WTC11 (cell line): ENCODE results near the gene COMMD6. TPM values are rescaled to one million over a fixed set of nuclear protein-coding genes. Genes with fewer than 3 reads are reported as not detected.

Experiments
- ATAC-seq: fragments of 200-7000 bp; cut with Tn5 transposase; 2 replicates; pipeline ENCODE4 v1.10.0; 2021; ENCODE audit warnings: mild to moderate bottlenecking, moderate library complexity
- CTCF ChIA-PET: fragments of 300-600 bp; sonication (Branson Sonifier 250); formaldehyde crosslinking; loops from one replicate; lab custom pipeline; 2021; ENCODE audit warnings: antibody characterized with exemption; lab: Charles Lee
- POLR2A ChIA-PET: fragments of 350-600 bp; sonication (Branson Sonifier 250); formaldehyde crosslinking; loops from one replicate; lab custom pipeline; 2021; ENCODE audit warnings: antibody characterized with exemption; lab: Charles Lee
- DNase-seq: peaks from one replicate; pipeline ENCODE4 v3.0.0; 2021; ENCODE audit warnings: low spot score
- H3K27ac Mint-ChIP-seq: 2 replicates; pipeline ENCODE4 v1.8.0; 2021; ENCODE audit warnings: mixed read lengths
- H3K27me3 Mint-ChIP-seq: 2 replicates; pipeline ENCODE4 v1.8.0; 2021; ENCODE audit warnings: low read depth, mild to moderate bottlenecking, moderate library complexity, mixed read lengths
- H3K36me3 Mint-ChIP-seq: 2 replicates; pipeline ENCODE4 v1.8.0; 2021; ENCODE audit warnings: mixed read lengths
- H3K4me1 Mint-ChIP-seq: 2 replicates; pipeline ENCODE4 v1.8.0; 2022; ENCODE audit warnings: mixed read lengths
- H3K4me3 Mint-ChIP-seq: 2 replicates; pipeline ENCODE4 v1.8.0; 2021; ENCODE audit warnings: mild to moderate bottlenecking, moderate library complexity, mixed read lengths
- H3K9me3 Mint-ChIP-seq: 2 replicates; pipeline ENCODE4 v1.8.0; 2021; ENCODE audit warnings: mixed read lengths
- ARID4B ChIP-seq: sonication (generic); formaldehyde crosslinking; IDR thresholded peaks from 2 replicates; pipeline ENCODE4 v1.8.0; 2023; ENCODE audit warnings: missing genetic modification reagents, mild to moderate bottlenecking, borderline replicate concordance
- EMX1 ChIP-seq: fragments of 250-450 bp; sonication (Bioruptor Pico); IDR thresholded peaks from 2 replicates; pipeline ENCODE4 v1.8.0; 2021; ENCODE audit warnings: mild to moderate bottlenecking
- FOXP1 ChIP-seq: sonication (generic); formaldehyde crosslinking; IDR thresholded peaks from 2 replicates; pipeline ENCODE4 v1.8.0; 2022; ENCODE audit warnings: missing genetic modification reagents, mild to moderate bottlenecking, moderate library complexity, borderline replicate concordance
- NFATC4 ChIP-seq: fragments of 250-450 bp; sonication (Bioruptor Pico); IDR thresholded peaks from 2 replicates; pipeline ENCODE4 v1.9.0; 2021; ENCODE audit warnings: mild to moderate bottlenecking
- NR1H2 ChIP-seq: sonication (generic); formaldehyde crosslinking; IDR thresholded peaks from 2 replicates; pipeline ENCODE4 v1.9.0; 2021; ENCODE audit warnings: mild to moderate bottlenecking, moderate library complexity, missing genetic modification reagents
- PRRX2 ChIP-seq: fragments of 250-450 bp; sonication (Bioruptor Pico); IDR thresholded peaks from 2 replicates; pipeline ENCODE4 v1.8.0; 2021; ENCODE audit warnings: mild to moderate bottlenecking
- TEAD4 ChIP-seq: sonication (generic); formaldehyde crosslinking; IDR thresholded peaks from 2 replicates; pipeline ENCODE4 v1.8.0; 2022; ENCODE audit warnings: mild to moderate bottlenecking, missing genetic modification reagents
- ZNF121 ChIP-seq: sonication (generic); formaldehyde crosslinking; IDR thresholded peaks from 2 replicates; pipeline ENCODE4 v1.8.0; 2023; ENCODE audit warnings: missing genetic modification reagents
- ZNF219 ChIP-seq: sonication (generic); formaldehyde crosslinking; IDR thresholded peaks from 2 replicates; pipeline ENCODE4 v1.8.0; 2023; ENCODE audit warnings: missing genetic modification reagents, mild to moderate bottlenecking, borderline replicate concordance
- ZNF396 ChIP-seq: fragments of 250-450 bp; sonication (Bioruptor Pico); IDR thresholded peaks from 2 replicates; pipeline ENCODE4 v1.8.0; 2021; ENCODE audit warnings: mild to moderate bottlenecking, moderate library complexity, borderline replicate concordance
- ZNF425 ChIP-seq: fragments of 250-450 bp; sonication (Bioruptor Pico); conservative IDR thresholded peaks from 2 replicates; pipeline ENCODE4 v1.9.0; 2021; ENCODE audit warnings: mild to moderate bottlenecking
- ZSCAN18 ChIP-seq: fragments of 250-450 bp; sonication (Bioruptor Pico); IDR thresholded peaks from 2 replicates; pipeline ENCODE4 v2.1.2; 2022; ENCODE audit warnings: mild to moderate bottlenecking, moderate library complexity
- total RNA-seq: library from RNA; stranded (reverse); gene quantifications from 3 replicates; pipeline ENCODE4 v1.2.3, GENCODE V29; 2021
- TF ChIP-seq, protein P1 (sequence below): sonication (generic); formaldehyde crosslinking; IDR thresholded peaks from 2 replicates; pipeline ENCODE4 v1.8.0; 2022; ENCODE audit warnings: mild to moderate bottlenecking, missing genetic modification reagents
- TF ChIP-seq, protein P2 (sequence below): fragments of 250-450 bp; sonication (Bioruptor Pico); IDR thresholded peaks from 2 replicates; pipeline ENCODE4 v1.9.0; 2021; ENCODE audit warnings: mild to moderate bottlenecking
- TF ChIP-seq, protein P3 (sequence below): fragments of 250-450 bp; sonication (Bioruptor Pico); IDR thresholded peaks from 2 replicates; pipeline ENCODE4 v1.9.0; 2021; ENCODE audit warnings: mild to moderate bottlenecking, borderline replicate concordance
- TF ChIP-seq, protein P4 (sequence below): sonication (generic); formaldehyde crosslinking; IDR thresholded peaks from 2 replicates; pipeline ENCODE4 v1.8.1; 2023; ENCODE audit warnings: mild to moderate bottlenecking, missing genetic modification reagents
- TF ChIP-seq, protein P5 (sequence below): sonication (generic); formaldehyde crosslinking; IDR thresholded peaks from 2 replicates; pipeline ENCODE4 v1.8.1; 2022; ENCODE audit warnings: mild to moderate bottlenecking, moderate library complexity, missing genetic modification reagents

Gene COMMD6
- total RNA-seq, 1 experiment from 2014 or later: 94.6 TPM

DNA sequence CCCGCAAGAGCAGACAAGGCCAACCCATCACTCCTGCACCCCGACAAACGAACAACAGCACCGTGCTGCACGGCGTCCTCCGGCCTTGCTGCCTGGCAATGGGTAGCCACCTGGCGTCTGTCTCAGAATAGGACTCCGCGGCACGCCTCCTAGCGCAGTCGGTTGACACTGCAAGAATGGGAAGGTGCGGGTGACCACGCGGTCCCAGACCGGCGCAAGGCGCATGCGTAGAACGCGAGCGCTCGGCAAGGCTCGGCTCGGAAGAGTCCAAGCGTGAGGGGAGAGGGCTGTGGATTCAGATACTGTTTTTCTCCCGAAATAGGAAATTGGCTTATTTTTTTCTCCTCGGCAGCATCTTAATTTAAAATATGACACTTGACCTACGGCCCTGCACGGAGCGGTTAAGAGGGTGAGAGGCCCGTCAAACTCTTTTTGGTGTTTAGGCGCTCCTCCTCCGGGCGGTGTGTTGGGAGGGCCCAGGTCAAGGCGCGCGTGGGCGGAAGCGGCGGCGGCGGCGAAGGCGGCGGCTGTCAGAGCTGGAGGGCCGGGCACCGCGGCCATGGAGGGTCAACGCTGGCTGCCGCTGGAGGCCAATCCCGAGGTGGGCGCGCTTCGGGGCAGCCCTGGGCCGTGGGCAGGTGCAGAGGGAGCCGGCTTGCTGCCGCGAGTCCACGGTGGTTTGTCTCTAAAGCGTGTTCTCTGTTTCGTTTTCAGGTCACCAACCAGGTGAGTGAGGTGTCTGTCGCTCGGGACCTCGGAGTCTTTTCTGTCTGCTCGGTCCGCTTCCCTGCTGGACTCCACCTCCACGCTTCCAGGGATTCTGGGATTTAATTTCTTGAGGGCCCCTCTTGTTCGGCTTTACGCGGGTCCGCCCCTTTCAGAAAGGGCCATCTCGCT is 11.9 kb upstream of the COMMD6 start, which contains the start of gene UCHL3 (continued):
- TF ChIP-seq ARID4B (CRISPR knock-in tag) (peak; percentile 73; the same call in 1 of the 2 replicates), ZNF396 (CRISPR knock-in tag) (no peak), TEAD4 (CRISPR knock-in tag) (no peak), FOXP1 (CRISPR knock-in tag) (peak; percentile 50; the same call in 1 of the 2 replicates), ZNF425 (CRISPR knock-in tag) (no peak), ZNF219 (CRISPR knock-in tag) (no peak)
- TF ChIP-seq, protein P1, sequence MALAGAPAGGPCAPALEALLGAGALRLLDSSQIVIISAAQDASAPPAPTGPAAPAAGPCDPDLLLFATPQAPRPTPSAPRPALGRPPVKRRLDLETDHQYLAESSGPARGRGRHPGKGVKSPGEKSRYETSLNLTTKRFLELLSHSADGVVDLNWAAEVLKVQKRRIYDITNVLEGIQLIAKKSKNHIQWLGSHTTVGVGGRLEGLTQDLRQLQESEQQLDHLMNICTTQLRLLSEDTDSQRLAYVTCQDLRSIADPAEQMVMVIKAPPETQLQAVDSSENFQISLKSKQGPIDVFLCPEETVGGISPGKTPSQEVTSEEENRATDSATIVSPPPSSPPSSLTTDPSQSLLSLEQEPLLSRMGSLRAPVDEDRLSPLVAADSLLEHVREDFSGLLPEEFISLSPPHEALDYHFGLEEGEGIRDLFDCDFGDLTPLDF (CRISPR knock-in tag): no peak
- TF ChIP-seq, protein P2, sequence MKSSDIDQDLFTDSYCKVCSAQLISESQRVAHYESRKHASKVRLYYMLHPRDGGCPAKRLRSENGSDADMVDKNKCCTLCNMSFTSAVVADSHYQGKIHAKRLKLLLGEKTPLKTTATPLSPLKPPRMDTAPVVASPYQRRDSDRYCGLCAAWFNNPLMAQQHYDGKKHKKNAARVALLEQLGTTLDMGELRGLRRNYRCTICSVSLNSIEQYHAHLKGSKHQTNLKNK (CRISPR knock-in tag): no peak
- TF ChIP-seq, protein P3, sequence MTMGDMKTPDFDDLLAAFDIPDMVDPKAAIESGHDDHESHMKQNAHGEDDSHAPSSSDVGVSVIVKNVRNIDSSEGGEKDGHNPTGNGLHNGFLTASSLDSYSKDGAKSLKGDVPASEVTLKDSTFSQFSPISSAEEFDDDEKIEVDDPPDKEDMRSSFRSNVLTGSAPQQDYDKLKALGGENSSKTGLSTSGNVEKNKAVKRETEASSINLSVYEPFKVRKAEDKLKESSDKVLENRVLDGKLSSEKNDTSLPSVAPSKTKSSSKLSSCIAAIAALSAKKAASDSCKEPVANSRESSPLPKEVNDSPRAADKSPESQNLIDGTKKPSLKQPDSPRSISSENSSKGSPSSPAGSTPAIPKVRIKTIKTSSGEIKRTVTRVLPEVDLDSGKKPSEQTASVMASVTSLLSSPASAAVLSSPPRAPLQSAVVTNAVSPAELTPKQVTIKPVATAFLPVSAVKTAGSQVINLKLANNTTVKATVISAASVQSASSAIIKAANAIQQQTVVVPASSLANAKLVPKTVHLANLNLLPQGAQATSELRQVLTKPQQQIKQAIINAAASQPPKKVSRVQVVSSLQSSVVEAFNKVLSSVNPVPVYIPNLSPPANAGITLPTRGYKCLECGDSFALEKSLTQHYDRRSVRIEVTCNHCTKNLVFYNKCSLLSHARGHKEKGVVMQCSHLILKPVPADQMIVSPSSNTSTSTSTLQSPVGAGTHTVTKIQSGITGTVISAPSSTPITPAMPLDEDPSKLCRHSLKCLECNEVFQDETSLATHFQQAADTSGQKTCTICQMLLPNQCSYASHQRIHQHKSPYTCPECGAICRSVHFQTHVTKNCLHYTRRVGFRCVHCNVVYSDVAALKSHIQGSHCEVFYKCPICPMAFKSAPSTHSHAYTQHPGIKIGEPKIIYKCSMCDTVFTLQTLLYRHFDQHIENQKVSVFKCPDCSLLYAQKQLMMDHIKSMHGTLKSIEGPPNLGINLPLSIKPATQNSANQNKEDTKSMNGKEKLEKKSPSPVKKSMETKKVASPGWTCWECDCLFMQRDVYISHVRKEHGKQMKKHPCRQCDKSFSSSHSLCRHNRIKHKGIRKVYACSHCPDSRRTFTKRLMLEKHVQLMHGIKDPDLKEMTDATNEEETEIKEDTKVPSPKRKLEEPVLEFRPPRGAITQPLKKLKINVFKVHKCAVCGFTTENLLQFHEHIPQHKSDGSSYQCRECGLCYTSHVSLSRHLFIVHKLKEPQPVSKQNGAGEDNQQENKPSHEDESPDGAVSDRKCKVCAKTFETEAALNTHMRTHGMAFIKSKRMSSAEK (CRISPR knock-in tag): no peak

- CTCF ChIA-PET: interaction anchor here (0.7 to 1.0 kb wide), 2 partner anchors 10 to 176 kb away, joined by 3 read pairs; no protein-coding TSS in a partner anchor
- Mint-ChIP-seq H3K4me3 (no peak overlapping the region), H3K4me1 (peaks cover 24% of the 10 kb centered on the region), H3K9me3 (no peaks in the 10 kb centered on the region), H3K27me3 (no peaks in the 10 kb centered on the region), H3K27ac (no peak overlapping the region), H3K36me3 (no peaks in the 10 kb centered on the region)
- ATAC-seq (no peak), DNase-seq (no peak)
- POLR2A ChIA-PET: no interaction called here
- TF ChIP-seq ZNF121 (CRISPR knock-in tag) (no peak), NR1H2 (CRISPR knock-in tag) (no peak), ZSCAN18 (CRISPR knock-in tag) (no peak), NFATC4 (CRISPR knock-in tag) (no peak), PRRX2 (CRISPR knock-in tag) (no peak), EMX1 (no peak)
- TF ChIP-seq, protein P4, sequence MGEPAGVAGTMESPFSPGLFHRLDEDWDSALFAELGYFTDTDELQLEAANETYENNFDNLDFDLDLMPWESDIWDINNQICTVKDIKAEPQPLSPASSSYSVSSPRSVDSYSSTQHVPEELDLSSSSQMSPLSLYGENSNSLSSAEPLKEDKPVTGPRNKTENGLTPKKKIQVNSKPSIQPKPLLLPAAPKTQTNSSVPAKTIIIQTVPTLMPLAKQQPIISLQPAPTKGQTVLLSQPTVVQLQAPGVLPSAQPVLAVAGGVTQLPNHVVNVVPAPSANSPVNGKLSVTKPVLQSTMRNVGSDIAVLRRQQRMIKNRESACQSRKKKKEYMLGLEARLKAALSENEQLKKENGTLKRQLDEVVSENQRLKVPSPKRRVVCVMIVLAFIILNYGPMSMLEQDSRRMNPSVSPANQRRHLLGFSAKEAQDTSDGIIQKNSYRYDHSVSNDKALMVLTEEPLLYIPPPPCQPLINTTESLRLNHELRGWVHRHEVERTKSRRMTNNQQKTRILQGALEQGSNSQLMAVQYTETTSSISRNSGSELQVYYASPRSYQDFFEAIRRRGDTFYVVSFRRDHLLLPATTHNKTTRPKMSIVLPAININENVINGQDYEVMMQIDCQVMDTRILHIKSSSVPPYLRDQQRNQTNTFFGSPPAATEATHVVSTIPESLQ (CRISPR knock-in tag): no peak
- TF ChIP-seq, protein P5, sequence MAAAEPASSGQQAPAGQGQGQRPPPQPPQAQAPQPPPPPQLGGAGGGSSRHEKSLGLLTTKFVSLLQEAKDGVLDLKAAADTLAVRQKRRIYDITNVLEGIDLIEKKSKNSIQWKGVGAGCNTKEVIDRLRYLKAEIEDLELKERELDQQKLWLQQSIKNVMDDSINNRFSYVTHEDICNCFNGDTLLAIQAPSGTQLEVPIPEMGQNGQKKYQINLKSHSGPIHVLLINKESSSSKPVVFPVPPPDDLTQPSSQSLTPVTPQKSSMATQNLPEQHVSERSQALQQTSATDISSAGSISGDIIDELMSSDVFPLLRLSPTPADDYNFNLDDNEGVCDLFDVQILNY: no peak
Observed at GRCh38 chr13:75547917-75548316, 10.3 kb upstream of the COMMD6 start.
